ENCODE measurements around the gene PIR.

- no peak for TF ChIP-seq EZH2 (IDR thresholded peaks at IDR 0.05)
- no peak for TF ChIP-seq CTCF (IDR thresholded peaks at IDR 0.05)
- no peak for TF ChIP-seq EZH2phosphoT487 (IDR thresholded peaks at IDR 0.05)
Measured at GRCh38 chrX:15504661-15505060, 11.5 kb upstream of the PIR start.
